ENCODE measurements around the gene UBAC1. TPM values are rescaled to one million over a fixed set of nuclear protein-coding genes. Genes with fewer than 3 reads are reported as not detected.
"Not testable (repeated sequence)": the region's sequence is repeated elsewhere in the genome, so short reads cannot be mapped to it uniquely, and the experiment has no call there.

Gene UBAC1
- polyA plus RNA-seq, 1 donor from 2014 or later, result 92.3 TPM

DNA sequence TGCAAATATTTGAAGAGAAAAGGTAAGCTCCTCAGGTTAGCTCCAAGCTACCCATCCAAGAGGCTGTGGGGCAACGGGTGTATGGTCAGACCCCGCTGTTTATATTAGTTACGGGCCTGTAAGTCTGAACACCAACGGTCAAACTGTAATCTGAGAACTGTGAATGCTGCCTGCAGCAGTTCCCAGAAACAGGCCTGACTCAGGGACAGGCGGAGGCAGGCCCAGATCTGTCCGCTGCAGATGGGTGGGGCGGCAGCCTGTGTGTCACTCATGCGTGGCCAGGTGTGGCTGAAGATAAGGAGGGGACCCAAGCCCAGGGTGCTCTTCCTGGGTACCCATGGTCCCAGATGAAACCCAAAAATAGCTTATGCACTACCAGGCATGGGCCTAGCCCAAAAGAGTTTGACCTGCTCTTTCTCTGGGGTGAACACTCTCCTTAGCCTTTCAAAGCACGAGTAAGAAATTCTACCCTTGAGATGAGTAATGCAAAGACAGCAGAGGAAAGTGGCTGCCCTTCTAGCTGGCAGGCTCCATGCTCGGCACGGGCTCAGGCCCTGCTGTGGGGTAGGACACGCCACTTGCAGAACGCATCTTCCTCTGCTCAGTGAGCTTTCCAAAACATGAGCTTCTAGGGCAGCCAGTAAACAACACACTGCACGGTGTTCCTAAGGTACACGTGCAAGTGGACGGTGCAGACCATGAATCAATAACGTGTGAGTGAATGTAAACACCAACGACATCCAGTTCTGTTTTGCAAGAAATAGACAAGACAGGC, 9.1 kb downstream of the UBAC1 start:
- Histone ChIP-seq H3K9me3 (ENCODE audit: low read length) (no peaks in the 10 kb centered on the region), H3K27ac (ENCODE audit: low read length) (no peak overlapping the region), H3F3A (ENCODE audit: insufficient read depth, low read length, poor library complexity, severe bottlenecking) (no peaks in the 10 kb centered on the region), H3K27me3 (ENCODE audit: insufficient read depth, low read depth, low read length) (no peaks in the 10 kb centered on the region), H3K36me3 (ENCODE audit: insufficient read depth, low read length) (no peaks in the 10 kb centered on the region), H3K4me2 (ENCODE audit: low read length) (no peak overlapping the region), H3K9me2 (ENCODE audit: insufficient read depth, low read length) (no peaks in the 10 kb centered on the region), H2AFZ (ENCODE audit: low read depth, low read length) (no peak overlapping the region), H3K4me3 (ENCODE audit: low read length) (no peak overlapping the region), H4K20me1 (ENCODE audit: insufficient read depth) (no peaks in the 10 kb centered on the region), H3K79me2 (replicated peaks; ENCODE audit: insufficient read depth, low read length) (peaks cover 2% of the 10 kb centered on the region), H3K9ac (ENCODE audit: low read length) (no peak overlapping the region)
- TF ChIP-seq, protein P1, sequence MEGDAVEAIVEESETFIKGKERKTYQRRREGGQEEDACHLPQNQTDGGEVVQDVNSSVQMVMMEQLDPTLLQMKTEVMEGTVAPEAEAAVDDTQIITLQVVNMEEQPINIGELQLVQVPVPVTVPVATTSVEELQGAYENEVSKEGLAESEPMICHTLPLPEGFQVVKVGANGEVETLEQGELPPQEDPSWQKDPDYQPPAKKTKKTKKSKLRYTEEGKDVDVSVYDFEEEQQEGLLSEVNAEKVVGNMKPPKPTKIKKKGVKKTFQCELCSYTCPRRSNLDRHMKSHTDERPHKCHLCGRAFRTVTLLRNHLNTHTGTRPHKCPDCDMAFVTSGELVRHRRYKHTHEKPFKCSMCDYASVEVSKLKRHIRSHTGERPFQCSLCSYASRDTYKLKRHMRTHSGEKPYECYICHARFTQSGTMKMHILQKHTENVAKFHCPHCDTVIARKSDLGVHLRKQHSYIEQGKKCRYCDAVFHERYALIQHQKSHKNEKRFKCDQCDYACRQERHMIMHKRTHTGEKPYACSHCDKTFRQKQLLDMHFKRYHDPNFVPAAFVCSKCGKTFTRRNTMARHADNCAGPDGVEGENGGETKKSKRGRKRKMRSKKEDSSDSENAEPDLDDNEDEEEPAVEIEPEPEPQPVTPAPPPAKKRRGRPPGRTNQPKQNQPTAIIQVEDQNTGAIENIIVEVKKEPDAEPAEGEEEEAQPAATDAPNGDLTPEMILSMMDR (IDR thresholded peaks at IDR 0.05; ENCODE audit: poor library complexity, severe bottlenecking), result no peak
- TF ChIP-seq MXI1 (conservative IDR thresholded peaks at IDR 0.05; ENCODE audit: poor library complexity, severe bottlenecking) (no peak), TAF1 (IDR thresholded peaks at IDR 0.05; ENCODE audit: low read depth) (no peak), SMC3 (conservative IDR thresholded peaks at IDR 0.05; ENCODE audit: poor library complexity) (no peak), EP300 (conservative IDR thresholded peaks at IDR 0.05; ENCODE audit: poor library complexity, severe bottlenecking) (no peak), REST (IDR thresholded peaks at IDR 0.05; ENCODE audit: borderline replicate concordance) (no peak), EZH2 (IDR thresholded peaks at IDR 0.05; ENCODE audit: borderline replicate concordance, insufficient read depth, low read length, poor library complexity, severe bottlenecking) (no peak), POLR2AphosphoS5 (IDR thresholded peaks at IDR 0.05) (no peak), RAD21 (conservative IDR thresholded peaks at IDR 0.05) (no peak)

DNA sequence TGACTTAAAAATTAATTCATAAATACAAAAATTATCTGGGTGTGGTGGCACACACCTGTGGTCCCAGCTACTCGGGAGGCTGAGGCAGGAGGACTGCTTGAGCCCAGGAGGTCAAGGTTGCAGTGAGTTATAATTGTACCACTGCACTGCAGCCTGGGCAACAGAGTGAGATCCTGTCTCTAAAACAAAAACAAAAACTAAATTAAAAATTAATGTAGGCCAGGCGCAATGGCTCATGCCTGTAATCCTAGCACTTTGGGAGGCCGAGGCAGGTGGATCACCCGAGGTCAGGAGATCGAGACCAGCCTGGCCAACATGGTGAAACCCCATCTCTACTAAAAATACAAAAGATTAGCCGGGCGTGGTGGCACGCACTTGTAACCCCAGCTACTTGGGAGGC, 9.9 kb downstream of the UBAC1 start:
- not testable (repeated sequence) for H3K36me3 ChIP-seq (ENCODE audit: insufficient read depth, low read length); H3K79me2 ChIP-seq (replicated peaks; ENCODE audit: insufficient read depth, low read length); H3K9me2 ChIP-seq (ENCODE audit: insufficient read depth, low read length); H4K20me1 ChIP-seq (ENCODE audit: insufficient read depth); H3K4me3 ChIP-seq (ENCODE audit: low read length); H3K9ac ChIP-seq (ENCODE audit: low read length); H3F3A ChIP-seq (ENCODE audit: insufficient read depth, low read length, poor library complexity, severe bottlenecking); H3K27ac ChIP-seq (ENCODE audit: low read length); H3K4me2 ChIP-seq (ENCODE audit: low read length); H3K9me3 ChIP-seq (ENCODE audit: low read length); H3K27me3 ChIP-seq (ENCODE audit: insufficient read depth, low read depth, low read length); H2AFZ ChIP-seq (ENCODE audit: low read depth, low read length)

DNA sequence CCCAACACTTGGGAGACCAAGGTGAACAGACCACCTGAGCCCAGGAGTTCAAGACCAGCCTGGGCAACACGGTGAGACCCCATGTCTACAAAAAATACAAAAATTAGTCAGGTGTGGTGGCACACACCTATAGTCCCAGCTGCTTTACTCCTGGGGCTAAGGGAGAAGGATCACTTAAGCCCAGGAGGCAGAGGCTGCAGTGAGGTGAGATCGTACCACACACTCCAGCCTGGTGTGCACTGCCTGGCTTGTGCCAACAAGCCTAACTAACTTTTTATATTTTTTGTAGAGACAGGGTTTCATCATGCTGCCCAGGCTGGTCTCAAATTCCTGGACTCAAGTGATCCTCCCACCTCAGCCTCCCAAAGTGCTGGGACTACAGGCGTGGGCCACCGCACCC, 10.3 kb downstream of the UBAC1 start:
- H3K9me3 ChIP-seq (ENCODE audit: low read length); H4K20me1 ChIP-seq (ENCODE audit: insufficient read depth); H3K27me3 ChIP-seq (ENCODE audit: insufficient read depth, low read depth, low read length); H3F3A ChIP-seq (ENCODE audit: insufficient read depth, low read length, poor library complexity, severe bottlenecking); H3K27ac ChIP-seq (ENCODE audit: low read length); H3K4me2 ChIP-seq (ENCODE audit: low read length); H2AFZ ChIP-seq (ENCODE audit: low read depth, low read length); H3K9me2 ChIP-seq (ENCODE audit: insufficient read depth, low read length); H3K9ac ChIP-seq (ENCODE audit: low read length); H3K79me2 ChIP-seq (replicated peaks; ENCODE audit: insufficient read depth, low read length); H3K4me3 ChIP-seq (ENCODE audit: low read length); H3K36me3 ChIP-seq (ENCODE audit: insufficient read depth, low read length): not testable (repeated sequence)
